ENCODE measurements around the gene MISP.
"Not testable (repeated sequence)": the region's sequence is repeated elsewhere in the genome, so short reads cannot be mapped to it uniquely, and the experiment has no call there.

GRCh38 chr19:702847-703246 lies 48.1 kb upstream of the MISP start:
- not testable (repeated sequence) for TF ChIP-seq CTCF, POLR2AphosphoS5, POLR2A (IDR thresholded peaks at IDR 0.05)
